T-helper 17 cell (primary cell): ENCODE results near the gene CDCA5. TPM values are rescaled to one million over a fixed set of nuclear protein-coding genes. Genes with fewer than 3 reads are reported as not detected.

ENCODE experiments used
- ATAC-seq: fragments of 150-1000 bp; cut with Tn5 transposase; 2 replicates; pipeline ENCODE4 v1.10.0; 2021; ENCODE audit warnings: mild to moderate bottlenecking, moderate library complexity
- DNase-seq, 3 donors: peaks; one replicate each; pipeline versions ENCODE4 v3.0.0 to v3.0.0-alpha.2; 2020 to 2021
- H3K9me3 ChIP-seq: one replicate; pipeline ENCODE4 v1.7.0; 2013; ENCODE audit warnings: low read length, mild to moderate bottlenecking; ENCODE audit not compliant: control insufficient read depth, poor library complexity, severe bottlenecking
- H3K27ac Mint-ChIP-seq: one replicate; pipeline ENCODE4 v1.8.0; 2022; ENCODE audit warnings: mild to moderate bottlenecking, moderate library complexity, mixed read lengths
- H3K27me3 Mint-ChIP-seq: one replicate; pipeline ENCODE4 v1.8.0; 2022; ENCODE audit warnings: mixed read lengths
- H3K36me3 Mint-ChIP-seq: one replicate; pipeline ENCODE4 v1.8.0; 2022; ENCODE audit warnings: low read depth, mixed read lengths
- H3K4me1 Mint-ChIP-seq: one replicate; pipeline ENCODE4 v1.8.0; 2022; ENCODE audit warnings: mild to moderate bottlenecking, mixed read lengths
- H3K4me3 Mint-ChIP-seq: one replicate; pipeline ENCODE4 v1.8.0; 2022; ENCODE audit warnings: mild to moderate bottlenecking, moderate library complexity, mixed read lengths
- total RNA-seq, 4 donors: library from RNA in 2 of 4; stranded (reverse) in 2 of 4; gene quantifications; one replicate each; pipeline ENCODE4 v1.2.3 and lab custom pipeline; 2022 to 2026

The CDCA5 gene, protein sequence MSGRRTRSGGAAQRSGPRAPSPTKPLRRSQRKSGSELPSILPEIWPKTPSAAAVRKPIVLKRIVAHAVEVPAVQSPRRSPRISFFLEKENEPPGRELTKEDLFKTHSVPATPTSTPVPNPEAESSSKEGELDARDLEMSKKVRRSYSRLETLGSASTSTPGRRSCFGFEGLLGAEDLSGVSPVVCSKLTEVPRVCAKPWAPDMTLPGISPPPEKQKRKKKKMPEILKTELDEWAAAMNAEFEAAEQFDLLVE
- under 1 TPM; 0.37 to 0.90 TPM for total RNA-seq
- total RNA-seq (lab: John Stamatoyannopoulos, UW) = 0.90 to 1.0 reads per million in 2 donors

DNA sequence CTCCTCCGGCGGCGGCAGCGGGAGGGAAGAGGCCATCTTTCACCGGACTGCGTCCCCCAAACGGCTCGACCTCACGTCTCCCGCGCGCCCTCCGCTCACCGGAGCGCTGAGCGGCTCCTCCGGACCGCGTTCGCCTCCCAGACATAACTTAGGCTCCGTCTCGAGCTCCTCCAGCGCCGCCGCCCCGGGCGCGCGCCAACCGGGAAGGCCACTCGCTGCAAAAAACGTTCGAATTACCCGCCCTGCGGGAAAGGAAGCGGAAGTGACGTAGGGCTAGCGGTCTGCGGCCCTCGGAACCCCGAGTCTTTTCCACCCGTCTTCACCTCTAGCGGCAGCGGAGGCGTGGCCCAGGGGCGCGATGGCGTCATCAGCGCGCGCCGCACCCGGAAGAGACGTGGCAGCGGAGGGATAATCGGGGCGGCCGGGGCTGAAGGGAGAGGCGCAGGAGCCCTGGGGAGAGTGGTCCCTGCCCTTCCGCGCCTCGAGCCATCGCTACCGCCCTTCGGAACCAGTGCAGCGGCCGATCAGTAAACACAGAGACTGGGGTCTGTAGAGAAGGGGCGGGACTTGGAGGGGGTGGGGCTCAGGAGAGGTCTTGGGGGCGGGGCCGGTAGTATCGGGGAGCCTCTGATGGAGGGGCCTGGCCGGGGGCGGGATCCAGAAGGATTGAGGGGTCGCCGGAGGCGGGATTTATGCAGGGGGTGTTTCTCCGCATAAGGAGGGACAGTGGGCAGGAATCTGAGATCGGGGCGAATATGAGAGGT lies at the start of gene CDCA5, which contains the start of gene ZFPL1:
TSS of gene CDCA5 (minus strand) at position 207 of the 764 bp plus-strand sequence. CDS start at position 145, 62 bp downstream.
TSS of gene ZFPL1 (plus strand) at position 389 of the 764 bp plus-strand sequence. CDS start 477 bp downstream, outside the sequence.
- H3K36me3 Mint-ChIP-seq = peaks cover 10% of the 10 kb centered on the region
- peak; percentile 92 for ATAC-seq
- H3K9me3 ChIP-seq = no peaks in the 10 kb centered on the region
- peak within 1 kb of the TSS; percentile 96 for H3K27ac Mint-ChIP-seq
- DNase-seq = peak; percentile 92 to 95 (median 92)
- peaks cover 22% of the 10 kb centered on the region for H3K4me1 Mint-ChIP-seq
- H3K27me3 Mint-ChIP-seq = no peaks in the 10 kb centered on the region
- H3K4me3 Mint-ChIP-seq = peak within 1 kb of the TSS; percentile 98

GRCh38 chr11:65132988-65133700 lies 49.3 kb upstream of the CDCA5 start:
- H3K4me3 Mint-ChIP-seq = peak overlapping the region; percentile 98
- H3K36me3 Mint-ChIP-seq = peaks cover 5% of the 10 kb centered on the region
- ATAC-seq (no peak), DNase-seq (peak in 2 of 3 donors; percentile 40)
- H3K27ac Mint-ChIP-seq = peak overlapping the region; percentile 100
- H3K27me3 Mint-ChIP-seq = no peaks in the 10 kb centered on the region
- H3K4me1 Mint-ChIP-seq = peaks cover 32% of the 10 kb centered on the region
- H3K9me3 ChIP-seq = no peaks in the 10 kb centered on the region

DNA sequence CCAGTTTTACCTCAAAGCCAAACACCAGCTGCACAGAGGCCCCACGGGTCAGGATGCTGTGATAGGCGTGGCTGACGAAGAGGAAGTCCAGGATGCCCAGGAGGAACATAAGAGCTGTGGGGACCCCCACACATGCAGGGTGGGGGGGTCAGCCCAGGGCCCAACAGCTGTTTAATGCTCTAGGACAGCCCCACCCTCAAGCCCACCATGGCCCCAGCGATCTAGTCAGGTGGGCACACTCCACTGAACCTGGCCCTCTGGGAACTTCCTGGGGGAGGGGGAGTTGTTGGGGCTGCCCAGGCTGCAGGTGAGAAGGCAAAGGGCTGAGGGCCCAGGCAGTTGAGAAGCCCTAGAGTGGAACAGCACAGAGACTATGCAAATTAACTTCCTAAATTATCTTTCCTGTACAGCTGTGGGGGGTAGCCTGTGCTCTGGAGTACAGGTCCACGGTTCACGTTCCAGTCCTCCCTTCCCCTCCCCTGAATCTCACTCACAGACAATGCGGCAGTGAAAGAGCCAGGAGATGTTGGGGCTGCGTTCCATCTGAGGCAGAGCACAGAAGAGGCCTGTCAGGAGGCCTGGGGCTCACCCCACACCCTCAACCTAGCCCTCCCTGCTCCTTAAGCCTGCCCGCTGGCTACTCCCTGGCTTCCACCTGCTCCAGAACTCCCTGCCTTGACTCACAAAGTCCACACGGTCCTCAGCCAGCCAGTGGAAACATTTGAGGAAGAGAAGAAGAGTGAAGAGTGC lies 48.6 kb upstream of the CDCA5 start:
- H3K9me3 ChIP-seq = no peaks in the 10 kb centered on the region
- H3K4me1 Mint-ChIP-seq = peaks cover 32% of the 10 kb centered on the region
- peak overlapping the region; percentile 98 for H3K4me3 Mint-ChIP-seq
- H3K27ac Mint-ChIP-seq = peak overlapping the region; percentile 100
- H3K27me3 Mint-ChIP-seq = no peaks in the 10 kb centered on the region
- DNase-seq (no peak), ATAC-seq (no peak)
- H3K36me3 Mint-ChIP-seq = peaks cover 5% of the 10 kb centered on the region

DNA sequence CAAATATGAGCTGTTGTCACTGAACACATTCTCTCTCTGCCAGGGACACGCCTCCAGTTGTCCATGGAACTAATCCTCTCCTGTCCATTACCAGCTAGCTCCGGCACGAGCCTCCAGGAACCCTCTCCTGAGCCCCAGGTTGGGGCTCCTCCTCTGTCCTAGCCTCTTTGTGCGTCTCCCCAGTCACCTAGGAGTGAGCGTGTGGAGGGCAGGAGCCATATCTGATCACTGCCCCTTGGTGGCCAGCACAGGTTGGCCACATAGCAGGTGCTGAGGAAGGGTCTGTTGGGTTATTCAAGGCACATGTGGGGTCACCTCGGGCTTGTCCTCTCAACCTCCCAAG lies 48.0 kb upstream of the CDCA5 start:
- no peaks in the 10 kb centered on the region for H3K9me3 ChIP-seq
- Mint-ChIP-seq H3K36me3 (peaks cover 5% of the 10 kb centered on the region), H3K27me3 (no peaks in the 10 kb centered on the region), H3K27ac (peak overlapping the region; percentile 100), H3K4me3 (peak overlapping the region; percentile 98), H3K4me1 (peaks cover 32% of the 10 kb centered on the region)
- ATAC-seq = no peak
- DNase-seq = no peak

DNA sequence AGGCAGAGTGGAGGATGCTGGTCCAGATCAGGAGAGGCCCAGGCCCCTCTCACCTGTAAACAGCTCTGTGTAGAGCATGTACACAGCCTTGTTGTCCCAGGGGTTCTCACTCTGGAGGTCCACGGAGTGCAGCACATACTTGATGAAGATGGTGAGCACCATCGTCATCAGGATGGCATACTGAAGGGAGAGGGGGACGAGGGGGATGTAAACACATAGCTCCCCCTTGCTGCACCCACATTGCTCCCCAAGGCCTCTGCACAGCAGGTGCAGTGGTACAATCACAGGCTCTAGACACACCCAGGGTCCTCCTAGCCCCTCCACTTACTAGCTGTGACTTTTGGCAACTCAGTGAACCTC lies 47.6 kb upstream of the CDCA5 start:
- no peak overlapping the region for H3K27ac Mint-ChIP-seq

DNA sequence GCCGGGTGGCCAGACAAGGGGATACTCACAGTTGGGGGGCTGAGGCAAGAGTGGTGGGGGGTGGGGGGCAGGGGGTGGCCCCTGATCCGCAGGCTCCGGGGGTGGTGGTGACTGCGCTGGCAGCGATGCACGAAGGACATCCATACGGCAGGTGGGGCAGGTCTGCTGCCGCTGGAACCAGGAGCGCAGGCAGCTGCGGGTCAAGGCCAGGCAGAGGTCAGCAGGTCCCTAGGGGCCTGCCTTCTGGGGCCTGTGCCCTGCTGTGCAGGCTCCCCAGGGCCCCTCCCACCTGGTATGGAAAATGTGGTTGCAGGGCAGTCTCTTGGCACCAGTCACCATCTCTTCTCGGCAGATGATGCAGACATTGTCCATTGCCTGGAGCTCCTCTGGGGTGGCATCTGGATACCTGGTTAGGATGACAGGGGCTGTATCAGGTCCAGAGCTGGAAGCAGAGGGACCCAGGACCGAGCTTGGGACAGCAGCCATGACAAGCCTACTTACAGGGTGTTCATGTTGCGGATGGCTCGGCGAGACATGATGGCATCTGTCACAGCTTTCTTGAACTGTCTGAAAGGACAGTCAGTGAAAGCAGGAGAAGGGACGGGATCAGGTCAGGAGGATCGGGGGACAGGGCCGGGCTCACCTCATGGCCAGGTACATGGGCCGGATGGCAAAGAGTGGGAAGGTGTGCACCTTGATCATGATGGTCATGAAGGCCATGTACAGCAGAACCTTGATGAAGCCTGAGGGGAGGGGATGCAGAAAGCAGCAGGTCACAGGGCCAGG lies 47.0 kb upstream of the CDCA5 start:
- no peak overlapping the region for H3K4me3 Mint-ChIP-seq
- H3K36me3 Mint-ChIP-seq = peaks cover 5% of the 10 kb centered on the region
- DNase-seq = no peak
- H3K4me1 Mint-ChIP-seq = peaks cover 22% of the 10 kb centered on the region
- no peak overlapping the region for H3K27ac Mint-ChIP-seq
- H3K9me3 ChIP-seq = no peaks in the 10 kb centered on the region
- no peaks in the 10 kb centered on the region for H3K27me3 Mint-ChIP-seq
- ATAC-seq = no peak

More for the DNA sequence above, 47.6 kb upstream of the CDCA5 start:
- DNase-seq (no peak), ATAC-seq (no peak)
- no peaks in the 10 kb centered on the region for H3K27me3 Mint-ChIP-seq
- H3K4me3 Mint-ChIP-seq = no peak overlapping the region
- H3K9me3 ChIP-seq = no peaks in the 10 kb centered on the region
- H3K36me3 Mint-ChIP-seq = peaks cover 5% of the 10 kb centered on the region
- peaks cover 28% of the 10 kb centered on the region for H3K4me1 Mint-ChIP-seq

DNA sequence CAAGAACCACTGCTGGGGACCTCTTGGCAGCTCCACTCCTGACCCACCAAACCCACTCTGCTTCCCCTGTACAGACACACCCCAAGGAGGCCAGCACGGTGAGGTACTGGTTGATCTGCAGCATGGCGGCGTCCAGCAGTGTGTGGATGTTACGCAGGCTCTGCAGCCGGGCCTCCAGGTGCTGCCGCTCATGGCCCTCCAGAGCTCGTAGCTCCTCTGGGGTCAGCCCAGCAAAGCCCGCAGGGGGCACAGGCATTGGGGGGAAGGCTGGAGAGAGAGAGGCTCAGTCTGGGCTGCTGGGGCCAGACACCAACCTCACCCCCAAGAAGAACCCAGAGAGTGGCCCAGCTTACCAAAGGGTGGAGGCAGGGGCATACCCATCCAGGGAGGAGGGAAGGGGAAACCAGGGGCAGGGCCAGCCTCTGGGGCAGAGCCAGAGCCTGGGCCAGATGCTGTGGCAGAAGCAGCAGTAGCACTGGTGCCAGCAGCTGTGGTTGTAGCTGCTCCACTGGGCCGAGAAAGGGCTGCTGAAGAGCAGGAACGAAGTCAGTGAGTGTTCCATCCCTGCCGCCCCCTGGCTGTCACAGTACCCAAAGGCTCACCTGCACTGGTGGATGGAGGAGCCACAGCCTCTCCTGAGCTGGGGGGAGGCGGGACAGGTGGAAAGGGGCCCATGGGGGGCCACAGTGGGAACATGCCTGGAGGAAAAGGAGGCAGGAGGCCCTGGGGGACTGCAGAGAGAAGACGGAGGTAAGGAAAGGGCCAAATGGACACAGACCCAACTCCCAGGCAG lies 46.0 kb upstream of the CDCA5 start:
- ATAC-seq = no peak
- no peaks in the 10 kb centered on the region for H3K27me3 Mint-ChIP-seq
- H3K9me3 ChIP-seq = no peaks in the 10 kb centered on the region
- peaks cover 19% of the 10 kb centered on the region for H3K4me1 Mint-ChIP-seq
- no peak for DNase-seq
- no peak overlapping the region for H3K4me3 Mint-ChIP-seq
- peaks cover 5% of the 10 kb centered on the region for H3K36me3 Mint-ChIP-seq
- no peak overlapping the region for H3K27ac Mint-ChIP-seq

DNA sequence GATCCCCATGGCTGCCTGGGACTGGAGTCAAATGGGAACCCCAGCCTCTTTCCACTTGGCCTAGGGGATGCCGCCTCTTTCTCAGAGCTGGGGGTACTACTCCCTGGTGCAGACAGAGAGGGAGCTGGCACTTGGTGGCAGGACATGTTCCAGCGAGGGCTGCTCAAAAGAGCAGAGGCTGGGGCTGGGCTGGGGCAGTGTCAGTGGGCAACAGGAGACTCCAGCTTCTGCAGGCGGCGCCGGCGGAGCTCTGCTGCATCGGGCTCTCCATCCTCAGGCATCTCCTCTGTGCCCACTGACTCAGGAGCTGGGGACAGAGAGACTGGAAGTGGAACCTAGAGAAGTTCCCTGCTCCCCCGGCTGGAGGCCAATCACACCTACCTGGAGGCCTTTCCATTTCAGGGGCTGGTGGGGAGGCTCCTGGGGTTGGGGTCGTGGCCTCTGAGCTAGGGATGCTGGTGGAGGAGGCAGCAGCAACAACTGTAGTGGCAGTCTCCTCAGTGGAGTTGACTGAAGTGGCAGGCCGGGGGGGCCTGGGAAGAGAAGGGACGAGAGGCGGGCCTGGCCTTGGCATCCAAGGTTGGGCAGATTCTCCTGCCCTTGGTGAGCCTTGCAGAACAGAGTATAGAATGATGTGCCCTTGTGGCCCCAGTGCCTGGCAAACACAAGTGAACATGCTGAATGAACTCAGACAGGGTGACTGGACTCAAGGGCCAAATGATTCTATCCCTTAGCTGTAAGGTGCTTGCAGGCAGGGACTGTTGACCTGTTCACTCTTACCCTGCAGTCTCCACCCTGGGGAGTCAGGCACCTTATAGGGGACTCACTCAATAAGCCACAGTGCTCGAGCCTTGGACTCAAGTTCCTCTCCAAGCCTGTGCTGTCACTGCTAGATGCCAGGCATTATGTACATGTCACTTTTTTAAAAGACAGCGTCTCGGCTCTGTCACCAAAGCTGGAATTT lies 44.6 kb upstream of the CDCA5 start:
- peaks cover 7% of the 10 kb centered on the region for H3K36me3 Mint-ChIP-seq

DNA sequence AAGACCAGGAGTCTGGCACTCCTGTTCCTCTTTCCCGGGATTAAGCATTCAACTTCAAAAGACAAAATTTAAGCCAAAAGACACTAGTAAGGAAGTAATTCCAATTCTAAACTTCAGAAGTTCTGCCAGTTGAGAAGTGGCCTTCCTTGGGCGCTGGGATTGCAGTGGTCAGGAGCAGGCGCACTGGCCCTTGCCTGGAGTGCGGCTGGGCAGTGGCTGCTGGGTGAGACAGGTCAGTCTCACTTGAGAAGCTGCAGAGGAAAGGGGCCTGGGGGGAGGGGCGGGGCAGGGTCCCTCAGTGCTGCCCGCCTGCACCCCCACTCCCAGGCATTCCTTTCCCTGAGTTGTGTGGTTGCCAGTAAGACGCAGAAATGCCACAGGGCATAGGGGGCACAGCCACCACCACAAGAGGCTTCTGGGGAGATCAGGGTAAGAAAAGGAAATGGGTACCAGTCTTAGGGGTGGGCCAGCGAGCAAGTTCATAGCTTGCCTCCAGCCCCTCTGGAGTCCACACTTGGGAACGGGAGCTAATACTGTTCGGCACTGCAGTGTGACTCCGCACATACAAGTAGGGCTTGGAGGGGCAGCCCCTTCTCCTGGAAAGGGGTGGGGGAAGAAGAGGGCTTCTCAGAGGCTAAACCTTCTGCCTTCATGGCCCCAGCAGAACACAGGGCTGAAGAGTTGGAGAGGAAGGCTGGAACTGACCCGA lies 43.8 kb upstream of the CDCA5 start:
- Mint-ChIP-seq H3K36me3 (peaks cover 7% of the 10 kb centered on the region), H3K4me3 (no peak overlapping the region), H3K4me1 (peaks cover 9% of the 10 kb centered on the region), H3K27ac (peak overlapping the region; percentile 43), H3K27me3 (no peaks in the 10 kb centered on the region)
- H3K9me3 ChIP-seq = no peaks in the 10 kb centered on the region
- DNase-seq = no peak
- ATAC-seq = no peak

More for the DNA sequence above, 44.6 kb upstream of the CDCA5 start:
- H3K27me3 Mint-ChIP-seq = no peaks in the 10 kb centered on the region
- no peak overlapping the region for H3K4me3 Mint-ChIP-seq
- DNase-seq = no peak
- H3K4me1 Mint-ChIP-seq = peaks cover 16% of the 10 kb centered on the region
- peak overlapping the region; percentile 43 for H3K27ac Mint-ChIP-seq
- no peaks in the 10 kb centered on the region for H3K9me3 ChIP-seq
- no peak for ATAC-seq

DNA sequence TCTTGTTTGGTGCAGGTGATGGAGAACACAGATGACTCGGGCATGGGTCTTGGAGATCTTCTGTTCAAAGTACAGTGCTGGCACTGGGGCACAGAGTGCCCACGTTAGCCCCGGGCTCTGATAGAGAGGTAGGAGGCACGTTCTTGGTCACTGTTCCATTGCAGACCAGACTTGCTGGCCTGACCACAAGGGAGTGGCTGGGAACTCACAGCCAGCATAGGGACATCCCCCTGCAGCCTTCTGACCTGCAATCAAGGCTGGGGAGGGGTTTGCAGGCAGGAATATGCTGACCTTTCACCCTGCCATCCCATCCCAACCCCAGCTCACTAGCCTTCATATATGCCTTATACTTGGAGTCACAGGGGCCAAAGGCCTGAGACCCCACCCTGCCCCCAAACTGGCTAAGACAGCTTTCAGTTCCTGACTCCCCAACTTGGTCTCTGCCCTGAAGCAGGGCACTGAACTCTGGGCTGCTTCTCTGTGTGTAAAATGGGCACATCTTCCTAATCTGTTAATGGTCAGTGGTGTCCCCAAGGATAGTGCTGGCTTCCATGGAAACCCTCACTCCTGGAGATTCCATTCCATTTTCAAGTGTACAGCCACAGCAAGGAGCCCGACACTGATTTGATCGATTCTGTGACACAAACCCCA lies 42.9 kb upstream of the CDCA5 start:
- DNase-seq = no peak
- no peak overlapping the region for H3K4me3 Mint-ChIP-seq

More for the DNA sequence above, 42.9 kb upstream of the CDCA5 start:
- Mint-ChIP-seq H3K4me1 (peaks cover 14% of the 10 kb centered on the region), H3K27me3 (no peaks in the 10 kb centered on the region), H3K27ac (no peak overlapping the region), H3K36me3 (peaks cover 12% of the 10 kb centered on the region)
- H3K9me3 ChIP-seq = no peaks in the 10 kb centered on the region
- no peak for ATAC-seq
